Activated naive CD8-positive, alpha-beta T cell (primary cell): ENCODE data around the gene RBM17.
"Not testable (repeated sequence)": the region's sequence is repeated elsewhere in the genome, so short reads cannot be mapped to it uniquely, and the experiment has no call there.

Source experiments
- H3K27ac Mint-ChIP-seq: one replicate; pipeline ENCODE4 v1.8.0; 2021; ENCODE audit warnings: mixed read lengths
- H3K27me3 Mint-ChIP-seq: one replicate; pipeline ENCODE4 v1.8.0; 2021; ENCODE audit warnings: mixed read lengths
- H3K36me3 Mint-ChIP-seq: one replicate; pipeline ENCODE4 v1.8.0; 2021; ENCODE audit warnings: mixed read lengths
- H3K4me1 Mint-ChIP-seq: one replicate; pipeline ENCODE4 v1.8.0; 2021; ENCODE audit warnings: low read depth, mixed read lengths
- H3K4me3 Mint-ChIP-seq: one replicate; pipeline ENCODE4 v1.8.0; 2021; ENCODE audit warnings: mild to moderate bottlenecking, mixed read lengths
- H3K9me3 Mint-ChIP-seq: one replicate; pipeline ENCODE4 v1.8.0; 2021; ENCODE audit warnings: low read depth, mixed read lengths

RBM17 gene

DNA sequence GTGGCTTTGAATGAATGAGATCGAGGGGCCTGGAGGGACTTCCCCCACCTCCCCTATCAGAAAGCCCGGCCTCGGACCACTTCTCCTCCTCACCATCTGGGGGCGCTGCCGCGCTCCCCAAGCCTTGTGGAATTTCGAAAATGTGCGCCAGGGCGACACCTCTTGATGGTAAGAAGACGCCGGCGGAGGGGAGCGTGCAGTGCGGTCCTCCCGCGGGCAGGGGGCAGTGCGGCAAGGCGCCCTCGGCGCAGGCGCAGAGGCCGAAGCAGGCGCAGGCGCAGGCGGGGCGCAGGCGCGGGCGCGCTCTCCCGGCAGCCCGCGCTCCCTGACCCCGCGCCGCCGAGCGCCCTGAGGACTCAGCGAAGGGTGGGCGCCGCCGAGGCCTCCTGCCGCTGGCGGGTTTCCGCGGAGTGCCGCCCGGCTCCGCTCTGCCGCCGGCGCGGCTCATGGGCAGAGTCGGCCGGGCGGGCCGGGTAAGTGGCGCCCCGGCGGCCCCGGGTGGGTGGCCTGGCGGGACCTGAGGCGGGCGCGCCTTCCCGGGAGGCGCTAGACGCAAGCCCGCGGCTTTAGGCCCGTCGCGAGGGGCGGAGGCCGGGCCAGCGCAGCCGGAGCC lies at the start of gene RBM17:
Gene RBM17, plus strand, starts transcription at position 314 of the 613 bp plus-strand sequence. CDS start 8,032 bp downstream, outside the sequence.
- Mint-ChIP-seq H3K36me3 (peaks cover 9% of the 10 kb centered on the region), H3K27ac (peak within 1 kb of the TSS; percentile 96), H3K4me3 (peak within 1 kb of the TSS; percentile 100), H3K27me3 (no peaks in the 10 kb centered on the region), H3K4me1 (peaks cover 67% of the 10 kb centered on the region), H3K9me3 (no peaks in the 10 kb centered on the region)

GRCh38 chr10:6039711-6040110 lies 49.1 kb upstream of the RBM17 start:
- peaks cover 79% of the 10 kb centered on the region for H3K4me1 Mint-ChIP-seq
- no peaks in the 10 kb centered on the region for H3K27me3 Mint-ChIP-seq
- H3K27ac Mint-ChIP-seq: peak overlapping the region; percentile 96
- peaks cover 33% of the 10 kb centered on the region for H3K36me3 Mint-ChIP-seq
- H3K9me3 Mint-ChIP-seq: no peaks in the 10 kb centered on the region
- peak overlapping the region; percentile 17 for H3K4me3 Mint-ChIP-seq

- H3K4me1 Mint-ChIP-seq: peaks cover 83% of the 10 kb centered on the region
- no peaks in the 10 kb centered on the region for H3K27me3 Mint-ChIP-seq
- no peaks in the 10 kb centered on the region for H3K9me3 Mint-ChIP-seq
- no peak overlapping the region for H3K27ac Mint-ChIP-seq
- H3K36me3 Mint-ChIP-seq: peaks cover 35% of the 10 kb centered on the region
- H3K4me3 Mint-ChIP-seq: no peak overlapping the region
These were observed 48.6 kb upstream of the RBM17 start for GRCh38 chr10:6040205-6040604.

DNA sequence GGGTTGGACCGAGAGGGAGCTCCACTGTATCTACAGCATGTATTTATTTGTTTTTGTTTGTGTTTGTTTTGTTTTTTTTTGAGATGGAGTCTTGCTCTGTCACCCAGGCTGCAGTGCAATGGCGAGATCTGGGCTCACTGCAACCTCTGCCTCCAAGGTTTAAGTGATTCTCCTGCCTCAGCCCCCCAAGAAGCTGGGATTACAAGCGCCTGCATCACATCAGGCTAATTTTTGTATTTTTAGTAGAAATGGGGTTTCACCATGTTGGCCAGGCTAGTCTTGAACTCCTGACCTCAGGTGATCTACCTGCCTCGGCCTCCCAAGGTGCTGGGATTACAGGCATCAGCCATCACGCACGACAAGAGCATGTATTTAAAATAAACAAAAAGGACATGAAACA lies 45.5 kb upstream of the RBM17 start:
- Mint-ChIP-seq H3K27ac (peak overlapping the region; percentile 87), H3K4me3 (peak overlapping the region; percentile 66), H3K36me3 (peaks cover 42% of the 10 kb centered on the region), H3K4me1 (peaks cover 80% of the 10 kb centered on the region)
- H3K9me3 Mint-ChIP-seq, H3K27me3 Mint-ChIP-seq: not testable (repeated sequence)

- peak overlapping the region; percentile 73 for H3K4me3 Mint-ChIP-seq
- no peaks in the 10 kb centered on the region for H3K27me3 Mint-ChIP-seq
- H3K36me3 Mint-ChIP-seq: peaks cover 40% of the 10 kb centered on the region
- H3K4me1 Mint-ChIP-seq: peaks cover 79% of the 10 kb centered on the region
- no peaks in the 10 kb centered on the region for H3K9me3 Mint-ChIP-seq
- peak overlapping the region; percentile 99 for H3K27ac Mint-ChIP-seq
These were observed 44.8 kb upstream of the RBM17 start for GRCh38 chr10:6044060-6044459.

- Mint-ChIP-seq H3K27ac (peak overlapping the region; percentile 99), H3K27me3 (no peaks in the 10 kb centered on the region), H3K9me3 (no peaks in the 10 kb centered on the region), H3K36me3 (peaks cover 39% of the 10 kb centered on the region), H3K4me1 (peaks cover 79% of the 10 kb centered on the region), H3K4me3 (peak overlapping the region; percentile 73)
These were observed 44.0 kb upstream of the RBM17 start for GRCh38 chr10:6044751-6045313.

DNA sequence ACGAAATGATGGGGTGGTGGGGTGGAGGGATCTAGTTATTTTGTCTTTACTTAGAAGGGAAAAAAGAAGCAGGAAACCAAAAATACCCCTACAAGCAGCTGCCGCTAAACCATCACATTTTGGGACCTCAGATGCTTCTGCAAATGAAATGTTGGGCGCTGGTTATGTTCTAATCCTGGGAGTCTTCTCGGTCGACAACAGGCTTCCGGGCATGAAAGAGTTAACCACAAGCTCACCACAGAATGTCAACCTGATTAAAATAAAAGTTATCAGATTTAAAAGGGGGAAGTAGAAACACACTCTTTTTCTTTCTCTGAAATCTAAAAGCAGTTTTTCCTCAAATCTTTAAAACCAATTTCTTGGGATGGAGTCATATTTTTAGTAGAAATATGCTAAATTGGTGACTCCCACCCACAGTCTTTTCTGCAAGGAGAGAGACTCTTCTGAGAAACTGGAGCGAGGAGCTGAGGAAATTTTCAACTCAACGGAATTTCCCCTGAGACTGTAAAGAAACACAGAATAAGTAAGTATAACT lies 43.5 kb upstream of the RBM17 start:
- H3K4me1 Mint-ChIP-seq: peaks cover 80% of the 10 kb centered on the region

GRCh38 chr10:6045878-6046772 lies 42.7 kb upstream of the RBM17 start:
- H3K4me1 Mint-ChIP-seq: peaks cover 83% of the 10 kb centered on the region
- H3K27me3 Mint-ChIP-seq: no peaks in the 10 kb centered on the region
- H3K4me3 Mint-ChIP-seq: peak overlapping the region; percentile 73
- H3K9me3 Mint-ChIP-seq: no peaks in the 10 kb centered on the region
- H3K36me3 Mint-ChIP-seq: peaks cover 42% of the 10 kb centered on the region
- peak overlapping the region; percentile 99 for H3K27ac Mint-ChIP-seq

More for the DNA sequence above, 43.5 kb upstream of the RBM17 start:
- Mint-ChIP-seq H3K9me3 (no peaks in the 10 kb centered on the region), H3K4me3 (peak overlapping the region; percentile 73), H3K27me3 (no peaks in the 10 kb centered on the region), H3K27ac (peak overlapping the region; percentile 99), H3K36me3 (peaks cover 42% of the 10 kb centered on the region)

GRCh38 chr10:6046773-6047611 lies 41.8 kb upstream of the RBM17 start:
- H3K36me3 Mint-ChIP-seq: peaks cover 43% of the 10 kb centered on the region
- no peaks in the 10 kb centered on the region for H3K27me3 Mint-ChIP-seq
- H3K9me3 Mint-ChIP-seq: no peaks in the 10 kb centered on the region
- peak overlapping the region; percentile 73 for H3K4me3 Mint-ChIP-seq
- H3K4me1 Mint-ChIP-seq: peaks cover 86% of the 10 kb centered on the region
- peak overlapping the region; percentile 99 for H3K27ac Mint-ChIP-seq

- Mint-ChIP-seq H3K9me3 (no peaks in the 10 kb centered on the region), H3K36me3 (peaks cover 43% of the 10 kb centered on the region), H3K4me1 (peaks cover 89% of the 10 kb centered on the region), H3K27ac (peak overlapping the region; percentile 98), H3K4me3 (peak overlapping the region; percentile 59), H3K27me3 (no peaks in the 10 kb centered on the region)
These were observed 41.0 kb upstream of the RBM17 start for GRCh38 chr10:6047847-6048246.

- H3K9me3 Mint-ChIP-seq: no peaks in the 10 kb centered on the region
- H3K4me3 Mint-ChIP-seq: peak overlapping the region; percentile 59
- peaks cover 88% of the 10 kb centered on the region for H3K4me1 Mint-ChIP-seq
- H3K36me3 Mint-ChIP-seq: peaks cover 44% of the 10 kb centered on the region
- H3K27me3 Mint-ChIP-seq: no peaks in the 10 kb centered on the region
- H3K27ac Mint-ChIP-seq: peak overlapping the region; percentile 98
These were observed 40.4 kb upstream of the RBM17 start for GRCh38 chr10:6048281-6049030.

GRCh38 chr10:6049031-6049400 lies 39.8 kb upstream of the RBM17 start:
- Mint-ChIP-seq H3K4me3 (peak overlapping the region; percentile 88), H3K36me3 (peaks cover 47% of the 10 kb centered on the region), H3K9me3 (no peaks in the 10 kb centered on the region), H3K27me3 (no peaks in the 10 kb centered on the region), H3K27ac (peak overlapping the region; percentile 98), H3K4me1 (peaks cover 89% of the 10 kb centered on the region)

GRCh38 chr10:6050801-6051445 lies 37.9 kb upstream of the RBM17 start:
- Mint-ChIP-seq H3K4me1 (peaks cover 84% of the 10 kb centered on the region), H3K27ac (peak overlapping the region; percentile 98), H3K27me3 (no peaks in the 10 kb centered on the region), H3K4me3 (peak overlapping the region; percentile 88), H3K9me3 (no peaks in the 10 kb centered on the region), H3K36me3 (peaks cover 44% of the 10 kb centered on the region)
